Measurements from ENCODE around the gene PTOV1.
A peak's percentile ranks its signal among the peaks of the same experiment; 100 is the strongest.

Gene PTOV1

DNA sequence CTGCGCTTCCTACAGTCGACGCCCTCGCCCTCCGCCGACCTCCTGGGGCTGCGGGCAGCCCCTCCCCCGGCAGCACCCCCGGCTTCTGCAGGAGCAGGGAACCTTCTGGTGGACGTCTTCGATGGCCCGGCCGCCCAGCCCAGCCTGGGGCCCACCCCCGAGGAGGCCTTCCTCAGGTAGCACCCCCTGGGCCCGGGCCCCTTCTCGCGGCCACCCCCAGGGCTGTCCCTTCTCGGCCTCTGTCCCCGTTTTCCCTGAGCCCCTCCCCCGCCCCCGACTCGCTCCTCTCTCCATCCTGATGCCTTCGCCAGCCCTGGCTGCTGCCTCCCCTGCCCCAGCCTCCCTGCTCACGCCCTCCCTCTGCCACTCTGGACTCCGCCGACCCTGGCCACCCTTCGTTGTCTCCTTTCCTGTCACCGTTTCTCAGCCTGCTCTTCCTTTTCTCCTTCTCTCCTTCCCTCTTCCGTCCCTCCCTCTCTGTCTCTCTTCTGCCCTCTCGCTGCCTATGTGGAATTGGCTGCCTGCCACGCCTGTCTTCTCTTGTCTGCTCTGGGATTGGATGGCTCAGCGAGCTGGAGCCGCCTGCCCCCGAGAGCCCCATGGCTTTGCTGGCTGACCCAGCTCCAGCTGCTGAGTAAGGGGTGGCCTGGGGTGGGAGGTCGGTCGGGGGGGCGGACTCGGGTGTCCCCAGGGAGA lies 48.8 kb upstream of the PTOV1 start (continued):
- no peak for TF ChIP-seq ZNF658 (tag by site-specific recombination; IDR thresholded peaks at IDR 0.05)
- TF ChIP-seq ZFHX2 (tag by site-specific recombination; conservative IDR thresholded peaks at IDR 0.05) = peak; percentile 47
- TF ChIP-seq GLI2 (tag by site-specific recombination; IDR thresholded peaks at IDR 0.05; ENCODE audit: borderline replicate concordance, low read depth) = no peak
- peak; percentile 35 for TF ChIP-seq EGR2 (tag by site-specific recombination; IDR thresholded peaks at IDR 0.05; ENCODE audit: low read depth)
- TF ChIP-seq ZNF473 (tag by site-specific recombination; IDR thresholded peaks at IDR 0.05) = no peak
- no peak for TF ChIP-seq ZNF624 (tag by site-specific recombination; IDR thresholded peaks at IDR 0.05)
- TF ChIP-seq ZNF433 (tag by site-specific recombination; IDR thresholded peaks at IDR 0.05; ENCODE audit: low read depth) = no peak
- TF ChIP-seq ZNF610 (tag by site-specific recombination; IDR thresholded peaks at IDR 0.05; ENCODE audit: borderline replicate concordance) = no peak
- TF ChIP-seq, protein P1, sequence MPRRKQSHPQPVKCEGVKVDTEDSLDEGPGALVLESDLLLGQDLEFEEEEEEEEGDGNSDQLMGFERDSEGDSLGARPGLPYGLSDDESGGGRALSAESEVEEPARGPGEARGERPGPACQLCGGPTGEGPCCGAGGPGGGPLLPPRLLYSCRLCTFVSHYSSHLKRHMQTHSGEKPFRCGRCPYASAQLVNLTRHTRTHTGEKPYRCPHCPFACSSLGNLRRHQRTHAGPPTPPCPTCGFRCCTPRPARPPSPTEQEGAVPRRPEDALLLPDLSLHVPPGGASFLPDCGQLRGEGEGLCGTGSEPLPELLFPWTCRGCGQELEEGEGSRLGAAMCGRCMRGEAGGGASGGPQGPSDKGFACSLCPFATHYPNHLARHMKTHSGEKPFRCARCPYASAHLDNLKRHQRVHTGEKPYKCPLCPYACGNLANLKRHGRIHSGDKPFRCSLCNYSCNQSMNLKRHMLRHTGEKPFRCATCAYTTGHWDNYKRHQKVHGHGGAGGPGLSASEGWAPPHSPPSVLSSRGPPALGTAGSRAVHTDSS (tag by site-specific recombination; IDR thresholded peaks at IDR 0.05) = no peak
- TF ChIP-seq ZNF157 (tag by site-specific recombination; IDR thresholded peaks at IDR 0.05) = no peak
- peak; percentile 65; the same call in 1 of the 2 replicates for TF ChIP-seq KLF8 (tag by site-specific recombination; IDR thresholded peaks at IDR 0.05)
- TF ChIP-seq ZBTB49 (tag by site-specific recombination; IDR thresholded peaks at IDR 0.05; ENCODE audit: low read depth) = no peak
- TF ChIP-seq, protein P2, sequence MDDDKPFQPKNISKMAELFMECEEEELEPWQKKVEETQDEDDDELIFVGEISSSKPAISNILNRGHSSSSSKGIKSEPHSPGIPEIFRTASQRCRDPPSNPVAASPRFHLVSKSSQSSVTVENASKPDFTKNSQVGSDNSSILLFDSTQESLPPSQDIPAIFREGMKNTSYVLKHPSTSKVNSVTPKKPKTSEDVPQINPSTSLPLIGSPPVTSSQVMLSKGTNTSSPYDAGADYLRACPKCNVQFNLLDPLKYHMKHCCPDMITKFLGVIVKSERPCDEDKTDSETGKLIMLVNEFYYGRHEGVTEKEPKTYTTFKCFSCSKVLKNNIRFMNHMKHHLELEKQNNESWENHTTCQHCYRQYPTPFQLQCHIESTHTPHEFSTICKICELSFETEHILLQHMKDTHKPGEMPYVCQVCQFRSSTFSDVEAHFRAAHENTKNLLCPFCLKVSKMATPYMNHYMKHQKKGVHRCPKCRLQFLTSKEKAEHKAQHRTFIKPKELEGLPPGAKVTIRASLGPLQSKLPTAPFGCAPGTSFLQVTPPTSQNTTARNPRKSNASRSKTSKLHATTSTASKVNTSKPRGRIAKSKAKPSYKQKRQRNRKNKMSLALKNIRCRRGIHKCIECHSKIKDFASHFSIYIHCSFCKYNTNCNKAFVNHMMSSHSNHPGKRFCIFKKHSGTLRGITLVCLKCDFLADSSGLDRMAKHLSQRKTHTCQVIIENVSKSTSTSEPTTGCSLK (tag by site-specific recombination; IDR thresholded peaks at IDR 0.05) = no peak
- TF ChIP-seq ZNF416 (tag by site-specific recombination; IDR thresholded peaks at IDR 0.05) = no peak
- TF ChIP-seq, protein P3, sequence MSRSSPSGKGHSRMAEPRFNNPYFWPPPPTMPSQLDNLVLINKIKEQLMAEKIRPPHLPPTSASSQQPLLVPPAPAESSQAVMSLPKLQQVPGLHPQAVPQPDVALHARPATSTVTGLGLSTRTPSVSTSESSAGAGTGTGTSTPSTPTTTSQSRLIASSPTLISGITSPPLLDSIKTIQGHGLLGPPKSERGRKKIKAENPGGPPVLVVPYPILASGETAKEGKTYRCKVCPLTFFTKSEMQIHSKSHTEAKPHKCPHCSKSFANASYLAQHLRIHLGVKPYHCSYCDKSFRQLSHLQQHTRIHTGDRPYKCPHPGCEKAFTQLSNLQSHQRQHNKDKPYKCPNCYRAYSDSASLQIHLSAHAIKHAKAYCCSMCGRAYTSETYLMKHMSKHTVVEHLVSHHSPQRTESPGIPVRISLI (tag by site-specific recombination; IDR thresholded peaks at IDR 0.05) = no peak
- TF ChIP-seq ZNF174 (tag by site-specific recombination; IDR thresholded peaks at IDR 0.05) = no peak
- TF ChIP-seq ZNF114 (tag by site-specific recombination; IDR thresholded peaks at IDR 0.05) = no peak
- peak; percentile 56; the same call in 1 of the 2 replicates for TF ChIP-seq SP3 (tag by site-specific recombination; IDR thresholded peaks at IDR 0.05)
- TF ChIP-seq SALL2 (tag by site-specific recombination; IDR thresholded peaks at IDR 0.05; ENCODE audit: borderline replicate concordance) = no peak
- no peak for TF ChIP-seq KLF10 (tag by site-specific recombination; IDR thresholded peaks at IDR 0.05)
- no peak for TF ChIP-seq ZNF670 (tag by site-specific recombination; IDR thresholded peaks at IDR 0.05; ENCODE audit: low read depth)
- TF ChIP-seq PRDM2 (tag by site-specific recombination; IDR thresholded peaks at IDR 0.05; ENCODE audit: borderline replicate concordance) = no peak
- TF ChIP-seq HOXA7 (CRISPR knock-in tag; IDR thresholded peaks at IDR 0.05; ENCODE audit: borderline replicate concordance) = no peak
- TF ChIP-seq, protein P4, sequence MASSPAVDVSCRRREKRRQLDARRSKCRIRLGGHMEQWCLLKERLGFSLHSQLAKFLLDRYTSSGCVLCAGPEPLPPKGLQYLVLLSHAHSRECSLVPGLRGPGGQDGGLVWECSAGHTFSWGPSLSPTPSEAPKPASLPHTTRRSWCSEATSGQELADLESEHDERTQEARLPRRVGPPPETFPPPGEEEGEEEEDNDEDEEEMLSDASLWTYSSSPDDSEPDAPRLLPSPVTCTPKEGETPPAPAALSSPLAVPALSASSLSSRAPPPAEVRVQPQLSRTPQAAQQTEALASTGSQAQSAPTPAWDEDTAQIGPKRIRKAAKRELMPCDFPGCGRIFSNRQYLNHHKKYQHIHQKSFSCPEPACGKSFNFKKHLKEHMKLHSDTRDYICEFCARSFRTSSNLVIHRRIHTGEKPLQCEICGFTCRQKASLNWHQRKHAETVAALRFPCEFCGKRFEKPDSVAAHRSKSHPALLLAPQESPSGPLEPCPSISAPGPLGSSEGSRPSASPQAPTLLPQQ (tag by site-specific recombination; IDR thresholded peaks at IDR 0.05) = 0 out of 2 replicates have a peak, but pooled peaks have one; percentile 17
- no peak for TF ChIP-seq ZNF776 (tag by site-specific recombination; IDR thresholded peaks at IDR 0.05; ENCODE audit: borderline replicate concordance)

Measured in HEK293 (cell line).